ENCODE measurements around the gene SETBP1.

SETBP1 gene

GRCh38 chr18:44823286-44823685 is 142.6 kb downstream of the SETBP1 start:
- H3K4me1 ChIP-seq (ENCODE audit: insufficient read depth, insufficient read length): no peaks in the 10 kb centered on the region
- H3K36me3 ChIP-seq (ENCODE audit: insufficient read depth, insufficient read length, low read length): peaks cover 9% of the 10 kb centered on the region
- no peaks in the 10 kb centered on the region for H3K27me3 ChIP-seq (ENCODE audit: insufficient read depth, insufficient read length)
- TF ChIP-seq SUZ12 (IDR thresholded peaks at IDR 0.05; ENCODE audit: extremely low read depth, insufficient read depth, insufficient read length) (no peak), YY1 (IDR thresholded peaks at IDR 0.05; ENCODE audit: insufficient read depth, insufficient read length) (no peak)
- DNase-seq (ENCODE audit: low read depth, low spot score): no peak
- no peak overlapping the region for H3K9ac ChIP-seq (ENCODE audit: insufficient read length, low read depth)
- H3K9me3 ChIP-seq (ENCODE audit: insufficient read depth, low read length): no peaks in the 10 kb centered on the region
- no peak overlapping the region for H3K4me3 ChIP-seq (ENCODE audit: insufficient read length, low read depth)

- Histone ChIP-seq H3K27me3 (ENCODE audit: insufficient read depth, insufficient read length) (no peaks in the 10 kb centered on the region), H3K4me1 (ENCODE audit: insufficient read depth, insufficient read length) (no peaks in the 10 kb centered on the region), H3K4me3 (ENCODE audit: insufficient read length, low read depth) (no peak overlapping the region), H3K36me3 (ENCODE audit: insufficient read depth, insufficient read length, low read length) (peaks cover 8% of the 10 kb centered on the region), H3K9ac (ENCODE audit: insufficient read length, low read depth) (no peak overlapping the region), H3K9me3 (ENCODE audit: insufficient read depth, low read length) (no peaks in the 10 kb centered on the region)
- TF ChIP-seq ZNF274 (IDR thresholded peaks at IDR 0.05; ENCODE audit: low read depth, low read length) (no peak), YY1 (IDR thresholded peaks at IDR 0.05; ENCODE audit: insufficient read depth, insufficient read length) (no peak), SUZ12 (IDR thresholded peaks at IDR 0.05; ENCODE audit: extremely low read depth, insufficient read depth, insufficient read length) (no peak)
- DNase-seq (ENCODE audit: low read depth, low spot score): no peak
These were observed 143.1 kb downstream of the SETBP1 start for GRCh38 chr18:44823782-44824181.

GRCh38 chr18:44824884-44825283 is 144.2 kb downstream of the SETBP1 start:
- Histone ChIP-seq H3K4me1 (ENCODE audit: insufficient read depth, insufficient read length) (no peaks in the 10 kb centered on the region), H3K9me3 (ENCODE audit: insufficient read depth, low read length) (no peaks in the 10 kb centered on the region), H3K27me3 (ENCODE audit: insufficient read depth, insufficient read length) (no peaks in the 10 kb centered on the region), H3K36me3 (ENCODE audit: insufficient read depth, insufficient read length, low read length) (peaks cover 3% of the 10 kb centered on the region), H3K4me3 (ENCODE audit: insufficient read length, low read depth) (no peak overlapping the region), H3K9ac (ENCODE audit: insufficient read length, low read depth) (no peak overlapping the region)
- TF ChIP-seq YY1 (IDR thresholded peaks at IDR 0.05; ENCODE audit: insufficient read depth, insufficient read length): no peak
- TF ChIP-seq ZNF274 (IDR thresholded peaks at IDR 0.05; ENCODE audit: low read depth, low read length): no peak
- no peak for TF ChIP-seq SUZ12 (IDR thresholded peaks at IDR 0.05; ENCODE audit: extremely low read depth, insufficient read depth, insufficient read length)
- no peak for DNase-seq (ENCODE audit: low read depth, low spot score)

GRCh38 chr18:44826418-44827259 is 146.0 kb downstream of the SETBP1 start:
- Histone ChIP-seq H3K27me3 (ENCODE audit: insufficient read depth, insufficient read length) (no peaks in the 10 kb centered on the region), H3K9ac (ENCODE audit: insufficient read length, low read depth) (no peak overlapping the region), H3K4me3 (ENCODE audit: insufficient read length, low read depth) (no peak overlapping the region), H3K36me3 (ENCODE audit: insufficient read depth, insufficient read length, low read length) (no peaks in the 10 kb centered on the region), H3K9me3 (ENCODE audit: insufficient read depth, low read length) (no peaks in the 10 kb centered on the region), H3K4me1 (ENCODE audit: insufficient read depth, insufficient read length) (no peaks in the 10 kb centered on the region)
- TF ChIP-seq SUZ12 (IDR thresholded peaks at IDR 0.05; ENCODE audit: extremely low read depth, insufficient read depth, insufficient read length): no peak
- DNase-seq (ENCODE audit: low read depth, low spot score): peak; percentile 70

GRCh38 chr18:44828080-44828479 is 147.4 kb downstream of the SETBP1 start:
- Histone ChIP-seq H3K4me1 (ENCODE audit: insufficient read depth, insufficient read length) (no peaks in the 10 kb centered on the region), H3K27me3 (ENCODE audit: insufficient read depth, insufficient read length) (no peaks in the 10 kb centered on the region), H3K4me3 (ENCODE audit: insufficient read length, low read depth) (no peak overlapping the region), H3K9me3 (ENCODE audit: insufficient read depth, low read length) (no peaks in the 10 kb centered on the region), H3K36me3 (ENCODE audit: insufficient read depth, insufficient read length, low read length) (no peaks in the 10 kb centered on the region), H3K9ac (ENCODE audit: insufficient read length, low read depth) (no peak overlapping the region)
- TF ChIP-seq ZNF274 (IDR thresholded peaks at IDR 0.05; ENCODE audit: low read depth, low read length) (no peak), SUZ12 (IDR thresholded peaks at IDR 0.05; ENCODE audit: extremely low read depth, insufficient read depth, insufficient read length) (no peak), YY1 (IDR thresholded peaks at IDR 0.05; ENCODE audit: insufficient read depth, insufficient read length) (no peak)
- DNase-seq (ENCODE audit: low read depth, low spot score): no peak

- no peak for DNase-seq (ENCODE audit: low read depth, low spot score)
- Histone ChIP-seq H3K27me3 (ENCODE audit: insufficient read depth, insufficient read length) (no peaks in the 10 kb centered on the region), H3K9ac (ENCODE audit: insufficient read length, low read depth) (no peak overlapping the region), H3K4me3 (ENCODE audit: insufficient read length, low read depth) (no peak overlapping the region), H3K9me3 (ENCODE audit: insufficient read depth, low read length) (no peaks in the 10 kb centered on the region), H3K4me1 (ENCODE audit: insufficient read depth, insufficient read length) (peaks cover 3% of the 10 kb centered on the region), H3K36me3 (ENCODE audit: insufficient read depth, insufficient read length, low read length) (no peaks in the 10 kb centered on the region)
- TF ChIP-seq YY1 (IDR thresholded peaks at IDR 0.05; ENCODE audit: insufficient read depth, insufficient read length): no peak
These were observed 149.9 kb downstream of the SETBP1 start for GRCh38 chr18:44830581-44830980.

GRCh38 chr18:44833786-44834185 is 153.1 kb downstream of the SETBP1 start:
- peaks cover 9% of the 10 kb centered on the region for H3K4me1 ChIP-seq (ENCODE audit: insufficient read depth, insufficient read length)
- H3K4me3 ChIP-seq (ENCODE audit: insufficient read length, low read depth): no peak overlapping the region
- no peaks in the 10 kb centered on the region for H3K9me3 ChIP-seq (ENCODE audit: insufficient read depth, low read length)
- H3K27me3 ChIP-seq (ENCODE audit: insufficient read depth, insufficient read length): no peaks in the 10 kb centered on the region
- TF ChIP-seq YY1 (IDR thresholded peaks at IDR 0.05; ENCODE audit: insufficient read depth, insufficient read length) (no peak), ZNF274 (IDR thresholded peaks at IDR 0.05; ENCODE audit: low read depth, low read length) (no peak), SUZ12 (IDR thresholded peaks at IDR 0.05; ENCODE audit: extremely low read depth, insufficient read depth, insufficient read length) (no peak)
- H3K9ac ChIP-seq (ENCODE audit: insufficient read length, low read depth): no peak overlapping the region
- no peak for DNase-seq (ENCODE audit: low read depth, low spot score)
- H3K36me3 ChIP-seq (ENCODE audit: insufficient read depth, insufficient read length, low read length): no peaks in the 10 kb centered on the region
